GM13976 (cell line): ENCODE data around the gene IL3.

Source experiments
- DNase-seq: peaks from one replicate; pipeline ENCODE4 v3.0.0; 2012; ENCODE audit warnings: low spot score
- CTCF ChIP-seq: IDR thresholded peaks from 2 replicates; pipeline ENCODE4 v1.5.1; 2012; ENCODE audit warnings: borderline replicate concordance, mild to moderate bottlenecking; ENCODE audit not compliant: insufficient read depth; ENCODE audit errors: extremely low read depth, missing control alignments, control extremely low read depth
- in situ Hi-C: fragments of 300-500 bp; cut with MboI; formaldehyde crosslinking; loops from one replicate; pipeline ENCODE4 v1.12.0; 2022; ENCODE audit warnings: low sequenced_read_pairs, mixed read lengths, inconsistent platforms; ENCODE audit not compliant: unreplicated experiment

IL3 gene

GRCh38 chr5:132099905-132100304 is 39.5 kb downstream of the IL3 start:
- DNase-seq = no peak
- in situ Hi-C loops = no loop called here
- TF ChIP-seq CTCF = no peak

- in situ Hi-C loops = no loop called here
- TF ChIP-seq CTCF = no peak
- no peak for DNase-seq
These were observed 40.3 kb downstream of the IL3 start for GRCh38 chr5:132100672-132101261.

- no peak for TF ChIP-seq CTCF
- no peak for DNase-seq
- in situ Hi-C loops = no loop called here
These were observed 41.0 kb downstream of the IL3 start for GRCh38 chr5:132101385-132101880.

- TF ChIP-seq CTCF = no peak
- in situ Hi-C loops = no loop called here
- no peak for DNase-seq
These were observed 41.7 kb downstream of the IL3 start for GRCh38 chr5:132102101-132102701.

GRCh38 chr5:132102944-132103331 is 42.5 kb downstream of the IL3 start:
- DNase-seq = no peak
- in situ Hi-C loops = no loop called here
- TF ChIP-seq CTCF = no peak

GRCh38 chr5:132103332-132103951 is 43.0 kb downstream of the IL3 start:
- DNase-seq = peak; percentile 78
- in situ Hi-C loops = no loop called here
- peak; percentile 5 for TF ChIP-seq CTCF

- DNase-seq = no peak
- in situ Hi-C loops = no loop called here
- no peak for TF ChIP-seq CTCF
These were observed 43.5 kb downstream of the IL3 start for GRCh38 chr5:132103969-132104391.
